ENCODE measurements around the gene XYLB.
"Not testable (repeated sequence)": the region's sequence is repeated elsewhere in the genome, so short reads cannot be mapped to it uniquely, and the experiment has no call there.

Gene XYLB

DNA sequence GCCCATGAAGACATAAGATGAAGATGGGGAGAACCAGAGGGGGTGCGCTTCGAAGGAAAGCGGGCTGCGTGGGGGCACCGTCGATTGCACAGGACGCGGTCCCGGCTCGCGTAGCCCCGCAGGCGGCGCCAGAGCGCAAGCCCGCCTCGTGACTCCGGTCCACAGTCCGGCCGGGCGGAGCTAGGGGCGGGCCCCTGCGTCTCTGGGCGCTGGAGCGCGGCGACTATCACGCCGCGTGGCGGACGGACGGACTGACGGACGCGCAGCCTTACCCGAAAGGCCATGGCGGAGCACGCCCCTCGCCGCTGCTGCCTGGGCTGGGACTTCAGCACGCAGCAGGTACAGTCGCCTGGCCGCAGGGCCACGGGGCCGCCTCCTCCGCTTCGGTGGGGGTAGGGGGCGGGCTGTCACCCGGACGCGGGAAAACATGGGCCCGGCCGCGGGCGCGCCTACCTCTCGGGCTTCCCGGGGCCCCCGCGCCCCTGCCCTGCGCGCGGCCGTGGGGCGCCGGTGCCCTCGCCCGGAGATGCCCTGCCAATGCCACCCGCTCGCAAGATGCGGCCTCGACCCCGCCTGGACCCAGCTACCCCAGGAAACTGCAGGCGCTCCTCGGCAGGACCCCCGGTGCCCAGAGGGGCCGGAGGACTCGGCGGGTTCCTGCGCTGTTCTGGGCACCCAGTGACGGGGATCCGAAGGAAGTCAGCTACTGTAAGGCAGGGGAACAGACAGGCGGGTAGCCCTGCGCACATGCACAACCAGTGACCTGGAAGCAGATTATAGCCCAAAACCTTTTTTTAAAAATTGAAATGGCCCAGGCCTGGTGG is at the start of gene XYLB:
XYLB (plus strand) TSS at position 199 of the 824 bp plus-strand sequence; CDS start at position 283, 84 bp downstream.
- TF ChIP-seq EZH2 (IDR thresholded peaks at IDR 0.05) = no peak
- TF ChIP-seq POLR2AphosphoS5 (IDR thresholded peaks at IDR 0.05; ENCODE audit: borderline replicate concordance, low read depth, low read length) = peak; percentile 52; the same call in 1 of the 2 replicates
- no peak for TF ChIP-seq FOXP2 (optimal IDR thresholded peaks at IDR 0.05; ENCODE audit: control extremely low read depth, extremely low read length, insufficient read depth)
- peak within 1 kb of the TSS; percentile 47 for H3K9ac ChIP-seq (ENCODE audit: insufficient read length)
- H3K9me3 ChIP-seq (ENCODE audit: low read depth, low read length) = no peaks in the 10 kb centered on the region
- DNase-seq (ENCODE audit: low read depth, low spot score) = no peak
- no peaks in the 10 kb centered on the region for H3K36me3 ChIP-seq (ENCODE audit: insufficient read depth, low read length)
- H3K27ac ChIP-seq = no peak within 1 kb of the TSS
- peak within 1 kb of the TSS; percentile 77 for H3K4me3 ChIP-seq

DNA sequence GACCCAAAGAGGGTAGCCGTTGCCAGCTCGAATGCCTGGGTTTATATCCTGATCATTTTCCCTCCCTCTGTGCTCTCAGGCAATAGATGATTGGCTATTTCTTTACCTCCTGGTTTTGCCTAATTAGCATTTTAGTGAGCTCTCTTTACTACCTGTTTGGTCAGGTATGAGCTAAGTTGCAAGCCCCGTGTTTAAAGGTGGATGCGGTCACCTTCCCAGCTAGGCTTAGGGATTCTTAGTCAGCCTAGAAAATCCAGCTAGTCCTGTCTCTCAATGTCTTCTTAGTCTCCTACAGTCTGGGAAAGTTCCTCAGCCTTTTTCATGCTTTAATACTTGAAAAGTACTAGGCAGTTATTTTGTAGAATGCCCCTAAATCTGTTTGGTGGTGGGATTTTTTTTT is 49.5 kb upstream of the XYLB start:
- not testable (repeated sequence) for H3K4me3 ChIP-seq; DNase-seq (ENCODE audit: low read depth, low spot score)

DNA sequence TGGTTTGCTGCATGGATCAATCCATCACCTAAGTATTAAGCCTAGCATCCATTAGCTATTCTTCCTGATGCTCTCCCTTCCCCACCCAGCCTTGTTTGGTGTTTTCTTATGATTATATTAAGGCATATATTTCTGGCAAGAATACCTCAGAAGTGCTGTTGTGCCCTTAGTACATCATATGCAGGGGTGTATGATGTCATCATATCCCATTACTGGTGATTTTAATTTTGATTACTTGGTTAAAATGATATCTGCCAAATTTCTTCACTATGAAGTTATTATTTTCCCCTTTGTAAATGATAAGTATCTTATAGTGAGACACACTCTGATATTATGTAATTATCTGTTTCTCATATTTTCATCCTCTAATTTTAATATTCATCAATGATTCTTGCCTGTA is 49.0 kb upstream of the XYLB start:
- DNase-seq (ENCODE audit: low read depth, low spot score) = no peak
- no peaks in the 10 kb centered on the region for H3K9me3 ChIP-seq (ENCODE audit: low read depth, low read length)
- TF ChIP-seq POLR2AphosphoS5 (IDR thresholded peaks at IDR 0.05; ENCODE audit: borderline replicate concordance, low read depth, low read length) = no peak
- TF ChIP-seq FOXP2 (optimal IDR thresholded peaks at IDR 0.05; ENCODE audit: control extremely low read depth, extremely low read length, insufficient read depth) = no peak
- TF ChIP-seq EZH2 (IDR thresholded peaks at IDR 0.05) = no peak
- H3K4me3 ChIP-seq = no peak overlapping the region
- H3K9ac ChIP-seq (ENCODE audit: insufficient read length) = no peak overlapping the region
- H3K36me3 ChIP-seq (ENCODE audit: insufficient read depth, low read length) = no peaks in the 10 kb centered on the region
- no peak overlapping the region for H3K27ac ChIP-seq

More for the DNA sequence above, 49.5 kb upstream of the XYLB start:
- not testable (repeated sequence) for H3K36me3 ChIP-seq (ENCODE audit: insufficient read depth, low read length); H3K27ac ChIP-seq; H3K9me3 ChIP-seq (ENCODE audit: low read depth, low read length); H3K9ac ChIP-seq (ENCODE audit: insufficient read length)

GRCh38 chr3:38297947-38298711 is 48.5 kb upstream of the XYLB start:
- no peak for TF ChIP-seq EZH2 (IDR thresholded peaks at IDR 0.05)
- TF ChIP-seq FOXP2 (optimal IDR thresholded peaks at IDR 0.05; ENCODE audit: control extremely low read depth, extremely low read length, insufficient read depth) = no peak
- no peak for TF ChIP-seq POLR2AphosphoS5 (IDR thresholded peaks at IDR 0.05; ENCODE audit: borderline replicate concordance, low read depth, low read length)
- H3K4me3 ChIP-seq = no peak overlapping the region
- no peaks in the 10 kb centered on the region for H3K9me3 ChIP-seq (ENCODE audit: low read depth, low read length)
- no peaks in the 10 kb centered on the region for H3K36me3 ChIP-seq (ENCODE audit: insufficient read depth, low read length)
- no peak for DNase-seq (ENCODE audit: low read depth, low spot score)
- no peak overlapping the region for H3K9ac ChIP-seq (ENCODE audit: insufficient read length)
- H3K27ac ChIP-seq = no peak overlapping the region

- Histone ChIP-seq H3K4me3 (no peak overlapping the region), H3K9me3 (ENCODE audit: low read depth, low read length) (no peaks in the 10 kb centered on the region), H3K36me3 (ENCODE audit: insufficient read depth, low read length) (no peaks in the 10 kb centered on the region), H3K9ac (ENCODE audit: insufficient read length) (no peak overlapping the region), H3K27ac (no peak overlapping the region)
- no peak for DNase-seq (ENCODE audit: low read depth, low spot score)
- TF ChIP-seq POLR2AphosphoS5 (IDR thresholded peaks at IDR 0.05; ENCODE audit: borderline replicate concordance, low read depth, low read length) (no peak), EZH2 (IDR thresholded peaks at IDR 0.05) (no peak), FOXP2 (optimal IDR thresholded peaks at IDR 0.05; ENCODE audit: control extremely low read depth, extremely low read length, insufficient read depth) (no peak)
Observed at GRCh38 chr3:38306941-38307340, 39.6 kb upstream of the XYLB start.

DNA sequence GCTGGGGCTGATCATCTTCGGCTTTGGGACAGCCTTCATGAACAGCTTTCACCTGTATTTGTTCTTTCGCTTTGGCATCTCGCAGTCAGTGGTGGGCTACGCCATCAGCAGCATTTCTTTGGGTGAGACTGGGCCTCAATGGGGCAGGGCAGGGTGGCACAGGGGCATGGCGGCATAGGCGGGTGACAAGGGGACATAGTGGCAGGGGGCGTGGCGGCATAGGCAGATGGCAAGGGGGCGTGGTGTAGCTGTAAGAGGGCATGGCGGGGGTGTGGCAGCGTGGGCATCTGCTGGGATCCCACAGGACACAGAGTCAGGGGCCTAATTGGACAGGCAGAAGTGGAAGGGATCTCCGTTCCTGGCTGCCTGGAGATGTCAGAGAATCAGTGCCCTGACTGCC is 39.0 kb upstream of the XYLB start:
- H3K36me3 ChIP-seq (ENCODE audit: insufficient read depth, low read length) = no peaks in the 10 kb centered on the region
- no peak for DNase-seq (ENCODE audit: low read depth, low spot score)
- no peaks in the 10 kb centered on the region for H3K9me3 ChIP-seq (ENCODE audit: low read depth, low read length)
- H3K9ac ChIP-seq (ENCODE audit: insufficient read length) = no peak overlapping the region
- no peak overlapping the region for H3K27ac ChIP-seq
- H3K4me3 ChIP-seq = no peak overlapping the region
- TF ChIP-seq POLR2AphosphoS5 (IDR thresholded peaks at IDR 0.05; ENCODE audit: borderline replicate concordance, low read depth, low read length) = no peak
- TF ChIP-seq FOXP2 (optimal IDR thresholded peaks at IDR 0.05; ENCODE audit: control extremely low read depth, extremely low read length, insufficient read depth) = no peak
- TF ChIP-seq EZH2 (IDR thresholded peaks at IDR 0.05) = no peak

- no peak overlapping the region for H3K27ac ChIP-seq
- H3K36me3 ChIP-seq (ENCODE audit: insufficient read depth, low read length) = no peaks in the 10 kb centered on the region
- no peak overlapping the region for H3K9ac ChIP-seq (ENCODE audit: insufficient read length)
- no peaks in the 10 kb centered on the region for H3K9me3 ChIP-seq (ENCODE audit: low read depth, low read length)
- no peak overlapping the region for H3K4me3 ChIP-seq
- DNase-seq (ENCODE audit: low read depth, low spot score) = no peak
- TF ChIP-seq POLR2AphosphoS5 (IDR thresholded peaks at IDR 0.05; ENCODE audit: borderline replicate concordance, low read depth, low read length) (no peak), EZH2 (IDR thresholded peaks at IDR 0.05) (no peak), FOXP2 (optimal IDR thresholded peaks at IDR 0.05; ENCODE audit: control extremely low read depth, extremely low read length, insufficient read depth) (no peak)
Observed at GRCh38 chr3:38308456-38308855, 38.1 kb upstream of the XYLB start.

GRCh38 chr3:38311476-38311875 is 35.1 kb upstream of the XYLB start:
- Histone ChIP-seq H3K27ac (no peak overlapping the region), H3K36me3 (ENCODE audit: insufficient read depth, low read length) (no peaks in the 10 kb centered on the region), H3K9ac (ENCODE audit: insufficient read length) (no peak overlapping the region), H3K9me3 (ENCODE audit: low read depth, low read length) (no peaks in the 10 kb centered on the region), H3K4me3 (no peak overlapping the region)
- DNase-seq (ENCODE audit: low read depth, low spot score) = no peak
- no peak for TF ChIP-seq EZH2 (IDR thresholded peaks at IDR 0.05)
- no peak for TF ChIP-seq POLR2AphosphoS5 (IDR thresholded peaks at IDR 0.05; ENCODE audit: borderline replicate concordance, low read depth, low read length)
- TF ChIP-seq FOXP2 (optimal IDR thresholded peaks at IDR 0.05; ENCODE audit: control extremely low read depth, extremely low read length, insufficient read depth) = no peak
